GM12875 (cell line): ENCODE measurements around the gene SLC22A17.
"Not testable (repeated sequence)": the region's sequence is repeated elsewhere in the genome, so short reads cannot be mapped to it uniquely, and the experiment has no call there.

Experiments
- H3K4me3 ChIP-seq: one replicate; pipeline ENCODE4 v1.5.1; 2011; ENCODE audit warnings: low read depth, low read length, control low read depth
- TF ChIP-seq, protein P1 (sequence below): IDR thresholded peaks from 2 replicates; pipeline ENCODE4 v1.5.1; 2011; ENCODE audit warnings: low read depth, mild to moderate bottlenecking, control low read depth, inconsistent platforms, low read length, moderate library complexity, borderline replicate concordance; ENCODE audit not compliant: insufficient read depth

The SLC22A17 gene

DNA sequence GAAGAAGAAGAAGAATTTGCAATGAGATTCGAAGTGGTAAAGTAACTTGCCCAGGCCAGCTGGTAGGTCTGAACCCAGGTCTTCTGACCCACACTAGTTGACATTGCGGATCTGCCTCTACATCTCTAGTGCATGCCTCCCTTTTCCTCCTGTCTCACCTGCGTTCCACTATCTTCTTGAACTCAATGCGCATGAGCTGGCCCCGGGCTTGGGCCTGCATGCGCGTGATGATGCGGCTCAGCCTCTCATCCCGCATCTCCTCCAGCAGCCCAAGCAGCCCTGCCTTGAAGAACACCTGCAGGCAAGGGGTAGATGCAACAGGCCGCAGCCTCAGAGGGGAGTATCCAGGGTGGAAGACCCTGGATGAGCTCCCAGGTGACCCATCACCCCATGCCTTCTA lies 43.4 kb upstream of the SLC22A17 start:
- no peak overlapping the region for H3K4me3 ChIP-seq
- TF ChIP-seq, protein P1, sequence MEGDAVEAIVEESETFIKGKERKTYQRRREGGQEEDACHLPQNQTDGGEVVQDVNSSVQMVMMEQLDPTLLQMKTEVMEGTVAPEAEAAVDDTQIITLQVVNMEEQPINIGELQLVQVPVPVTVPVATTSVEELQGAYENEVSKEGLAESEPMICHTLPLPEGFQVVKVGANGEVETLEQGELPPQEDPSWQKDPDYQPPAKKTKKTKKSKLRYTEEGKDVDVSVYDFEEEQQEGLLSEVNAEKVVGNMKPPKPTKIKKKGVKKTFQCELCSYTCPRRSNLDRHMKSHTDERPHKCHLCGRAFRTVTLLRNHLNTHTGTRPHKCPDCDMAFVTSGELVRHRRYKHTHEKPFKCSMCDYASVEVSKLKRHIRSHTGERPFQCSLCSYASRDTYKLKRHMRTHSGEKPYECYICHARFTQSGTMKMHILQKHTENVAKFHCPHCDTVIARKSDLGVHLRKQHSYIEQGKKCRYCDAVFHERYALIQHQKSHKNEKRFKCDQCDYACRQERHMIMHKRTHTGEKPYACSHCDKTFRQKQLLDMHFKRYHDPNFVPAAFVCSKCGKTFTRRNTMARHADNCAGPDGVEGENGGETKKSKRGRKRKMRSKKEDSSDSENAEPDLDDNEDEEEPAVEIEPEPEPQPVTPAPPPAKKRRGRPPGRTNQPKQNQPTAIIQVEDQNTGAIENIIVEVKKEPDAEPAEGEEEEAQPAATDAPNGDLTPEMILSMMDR, result no peak

DNA sequence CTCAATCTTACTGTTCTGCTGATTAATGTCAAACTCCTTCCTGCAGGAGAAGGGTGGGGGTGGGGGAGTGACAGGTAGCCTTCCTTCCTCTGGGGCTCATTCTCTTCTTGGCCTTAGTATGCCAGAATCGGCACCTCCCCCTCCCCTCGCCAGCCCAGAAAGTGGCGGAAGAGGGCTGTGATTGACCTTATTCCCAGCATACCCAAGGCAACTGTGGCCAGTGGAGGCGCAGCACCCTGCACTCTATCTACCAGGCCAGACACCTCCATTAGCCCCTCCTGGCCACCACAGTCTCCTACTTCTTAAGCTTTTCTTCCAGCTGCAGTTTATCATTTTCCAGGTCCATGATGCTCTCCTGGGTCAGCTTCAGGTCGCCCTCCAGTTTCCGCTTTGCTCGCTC lies 39.9 kb upstream of the SLC22A17 start:
- TF ChIP-seq, protein P1, result no peak

DNA sequence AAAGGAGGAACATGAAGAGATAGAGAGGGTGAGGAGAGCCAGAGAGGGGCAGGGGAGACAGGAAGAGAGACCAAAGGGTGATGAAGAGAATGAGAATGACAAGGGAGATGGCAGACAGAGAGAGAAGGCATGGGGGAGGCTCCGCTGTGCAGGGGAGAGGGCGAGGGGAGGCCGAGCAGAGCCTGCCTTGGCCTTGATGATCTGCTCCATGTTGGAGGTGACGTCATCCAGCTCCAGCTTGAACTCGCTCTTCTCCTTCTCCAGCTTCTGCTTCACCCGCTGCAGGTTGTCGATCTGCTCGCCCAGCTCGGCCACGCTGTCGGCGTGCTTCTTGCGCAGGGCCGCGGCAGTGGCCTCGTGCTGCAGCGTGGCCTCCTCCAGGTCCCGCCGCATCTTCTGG lies 37.2 kb upstream of the SLC22A17 start:
- not testable (repeated sequence) for H3K4me3 ChIP-seq

More for the DNA sequence above, 39.9 kb upstream of the SLC22A17 start:
- no peak overlapping the region for H3K4me3 ChIP-seq

DNA sequence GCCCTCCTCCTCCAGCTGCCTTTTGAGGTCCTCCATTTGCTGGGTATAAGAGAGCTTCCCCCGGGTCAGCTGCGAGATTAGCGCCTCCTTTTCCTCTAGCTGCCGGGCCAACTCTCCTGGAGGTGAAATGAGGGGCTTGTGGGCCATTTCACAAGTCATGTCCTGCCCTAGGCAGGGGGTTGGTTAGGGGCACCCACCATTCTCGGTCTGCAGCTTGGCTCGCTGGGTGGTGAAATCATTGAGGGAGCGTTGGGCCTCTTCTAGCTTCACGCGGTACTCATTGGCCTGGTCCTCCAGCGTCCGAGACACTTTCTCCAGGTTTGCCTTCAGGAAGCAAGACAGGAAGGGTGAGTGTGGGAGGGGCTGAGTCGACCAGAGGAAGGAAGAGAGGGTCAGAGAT lies 36.7 kb upstream of the SLC22A17 start:
- TF ChIP-seq, protein P1, result no peak
- H3K4me3 ChIP-seq, result no peak overlapping the region

DNA sequence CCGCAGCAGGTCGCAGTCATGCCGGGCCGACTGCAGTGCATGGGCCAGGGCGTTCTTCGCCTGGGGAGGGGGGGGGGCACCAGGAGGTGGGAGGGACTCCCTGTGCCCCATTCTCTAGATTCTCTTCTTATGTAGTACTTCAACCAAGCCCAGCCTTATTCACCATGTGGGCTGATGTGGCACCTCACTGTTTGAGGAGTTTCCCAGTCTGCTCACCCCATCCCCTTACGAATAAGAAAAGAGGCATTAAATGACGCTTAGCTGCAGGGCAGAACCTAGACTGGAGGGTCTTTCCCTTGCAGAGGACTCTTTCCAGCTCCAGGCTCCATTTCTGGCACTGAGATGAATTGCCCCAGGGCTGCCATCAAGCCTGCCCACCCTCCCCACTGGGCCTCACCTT lies 36.3 kb upstream of the SLC22A17 start:
- TF ChIP-seq, protein P1, result no peak
- H3K4me3 ChIP-seq, result no peak overlapping the region

DNA sequence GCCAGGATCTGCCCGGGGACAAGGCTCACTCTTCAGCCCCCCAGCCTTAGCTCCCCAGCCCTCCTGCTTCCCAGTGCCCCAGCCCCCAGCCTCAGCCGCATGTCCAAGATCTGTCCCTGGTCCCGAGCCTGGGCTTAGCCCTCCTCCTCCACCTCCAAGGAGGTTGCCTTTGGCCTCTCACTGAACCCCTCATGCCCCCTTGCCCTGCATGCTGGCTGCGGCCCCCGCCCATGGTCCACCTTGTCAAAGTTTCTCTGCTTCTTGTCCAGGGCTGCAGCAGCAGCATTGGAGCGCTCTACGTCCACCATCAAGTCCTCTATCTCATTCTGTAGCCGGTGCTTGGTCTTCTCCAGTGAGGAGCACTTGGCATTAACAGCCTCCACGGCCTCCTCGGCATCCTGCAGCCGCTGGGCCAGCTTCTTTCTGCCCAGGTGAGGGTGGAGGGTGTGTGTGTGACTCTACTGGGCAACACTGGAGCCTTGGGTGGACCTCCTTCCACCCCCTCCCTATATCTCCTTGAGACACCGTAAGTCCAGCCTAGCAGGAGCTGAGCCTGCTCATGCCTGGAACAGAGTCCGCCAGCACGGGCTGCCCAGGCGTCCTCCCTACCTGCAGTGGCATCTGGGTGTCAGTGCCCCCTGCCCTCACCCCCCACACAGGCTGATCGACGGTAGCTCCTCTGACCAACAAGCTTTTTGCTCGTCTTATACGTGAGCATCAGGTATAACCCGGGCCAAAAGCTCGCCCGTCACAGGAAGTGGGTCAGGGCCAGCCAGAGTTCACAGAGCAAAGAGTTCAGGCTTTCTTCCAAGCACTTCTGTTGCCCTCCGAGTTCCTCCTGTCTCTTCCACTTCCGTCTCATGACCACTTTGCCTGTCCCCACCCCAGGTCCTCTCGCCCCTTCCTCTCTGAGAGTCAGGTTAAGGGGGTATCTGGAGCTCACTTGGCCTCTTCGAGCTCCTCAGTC lies 35.5 kb upstream of the SLC22A17 start:
- no peak overlapping the region for H3K4me3 ChIP-seq
- TF ChIP-seq, protein P1, result no peak

DNA sequence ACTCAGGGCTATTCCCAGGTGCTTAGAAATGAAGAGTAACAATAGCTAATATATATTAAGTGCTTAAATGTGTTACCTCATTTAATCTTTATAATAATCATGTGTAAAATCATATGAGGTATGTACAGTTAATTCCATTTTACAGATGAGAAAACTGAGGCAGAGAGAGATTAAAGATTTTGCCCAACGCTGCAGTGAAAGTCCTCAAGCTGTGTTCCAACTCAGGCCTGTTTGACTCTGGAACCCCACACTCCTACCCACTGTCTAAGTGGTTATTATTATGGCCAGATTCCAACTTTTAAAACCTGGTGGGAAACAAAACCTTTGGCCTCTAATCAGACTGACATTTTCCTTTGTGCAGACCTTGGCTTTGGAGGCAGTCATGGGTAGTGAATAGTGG lies 34.3 kb upstream of the SLC22A17 start:
- no peak overlapping the region for H3K4me3 ChIP-seq
- TF ChIP-seq, protein P1, result no peak

DNA sequence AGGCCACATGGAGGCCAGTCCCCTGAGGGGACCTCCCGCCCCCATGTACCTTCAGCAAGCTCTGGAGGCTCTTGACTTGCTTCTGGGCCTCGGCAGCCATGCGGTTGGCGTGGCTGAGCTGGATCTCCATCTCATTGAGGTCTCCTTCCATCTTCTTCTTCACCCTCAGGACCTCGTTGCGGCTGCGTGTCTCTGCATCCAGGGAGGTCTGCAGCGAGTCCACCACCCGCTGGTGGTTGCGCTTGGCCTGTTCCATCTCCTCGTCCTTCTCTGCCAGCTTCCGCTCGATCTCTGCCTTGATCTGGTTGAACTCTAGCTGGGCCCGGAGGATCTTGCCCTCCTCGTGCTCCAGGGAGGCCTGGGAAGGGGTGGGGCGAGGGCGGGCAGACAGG lies 33.6 kb upstream of the SLC22A17 start:
- H3K4me3 ChIP-seq, result not testable (repeated sequence)
